H1 (cell line): ENCODE measurements around the gene C11orf42. TPM values are rescaled to one million over a fixed set of nuclear protein-coding genes. Genes with fewer than 3 reads are reported as not detected.

Experiments
- CEBPB ChIP-seq: IDR thresholded peaks from 2 replicates; pipeline ENCODE4 v1.6.1; 2012; ENCODE audit warnings: low read depth, low read length
- CTBP2 ChIP-seq: IDR thresholded peaks from 2 replicates; pipeline ENCODE4 v1.7.0; 2011; ENCODE audit warnings: borderline replicate concordance, mild to moderate bottlenecking, moderate library complexity, mixed read lengths, low read length; ENCODE audit not compliant: insufficient read depth, insufficient read length
- E2F6 ChIP-seq: IDR thresholded peaks from 2 replicates; pipeline ENCODE4 v1.6.1; 2012; ENCODE audit warnings: inconsistent platforms
- FOSL1 ChIP-seq: IDR thresholded peaks from 2 replicates; pipeline ENCODE4 v1.6.1; 2011; ENCODE audit warnings: mild to moderate bottlenecking, low read depth, low read length, moderate library complexity; ENCODE audit not compliant: insufficient read depth
- PHF8 ChIP-seq: fragments of 200-600 bp; sonication (generic); conservative IDR thresholded peaks from 2 replicates; pipeline ENCODE4 v1.7.1; 2012; ENCODE audit warnings: low read depth, mild to moderate bottlenecking, inconsistent platforms, low read length, moderate library complexity
- SP2 ChIP-seq: IDR thresholded peaks from 2 replicates; pipeline ENCODE4 v1.6.1; 2012; ENCODE audit warnings: mild to moderate bottlenecking, low read length, inconsistent platforms
- TAF7 ChIP-seq: optimal IDR thresholded peaks from 2 replicates; pipeline ENCODE3; 2011; ENCODE audit warnings: low read depth, mild to moderate bottlenecking, inconsistent platforms, low read length, moderate library complexity, borderline replicate concordance
- polyA plus RNA-seq, 7 experiments: library from polyadenylated mRNA; depleted of rRNA in 3 of 7; stranded (reverse) in 5 of 7; unstranded in 2 of 7; fragments of >200 nt in 5 of 7; fragments of 200-250 nt in 2 of 7; gene quantifications; 1 replicate in 5 of 7; 2 replicates in 1 of 7; 4 replicates in 1 of 7; pipeline versions ENCODE4 v1.2.1 to v1.2.3, GENCODE V29; 2011 to 2013; ENCODE audit warnings: missing spikeins in 2 of 7, mixed read lengths in 2 of 7
- total RNA-seq: library from RNA; stranded (reverse); fragmentation: NEBNext Ultra II Directional; extraction: Animal tissue kit (Norgen Biotek cat#: 25700); gene quantifications from 2 replicates; pipeline ENCODE4 v1.2.1, GENCODE V29; 2021

Gene C11orf42
- total and polyA plus RNA-seq, 2 of the 8 experiments (the other 6 are each of a cell fraction or from before 2014, with no cell fraction given), result not detected

GRCh38 chr11:6225024-6225423, 19.7 kb downstream of the C11orf42 start (continued):
- no peak for TF ChIP-seq CEBPB
- no peak for TF ChIP-seq SP2
- TF ChIP-seq E2F6, result no peak
- TF ChIP-seq CTBP2, result no peak
- TF ChIP-seq PHF8, result no peak
- TF ChIP-seq TAF7, result no peak
- TF ChIP-seq FOSL1, result no peak
